SK-N-SH (cell line): ENCODE measurements around the gene PIK3R5.

Experiments
- POLR2AphosphoS5 ChIP-seq: IDR thresholded peaks from 2 replicates; pipeline ENCODE4 v1.6.1; 2012; ENCODE audit warnings: low read depth, low read length
- YY1 ChIP-seq: IDR thresholded peaks from 2 replicates; pipeline ENCODE4 v1.4.0; 2012; ENCODE audit warnings: low read depth, mild to moderate bottlenecking

- TF ChIP-seq YY1 (no peak), POLR2AphosphoS5 (no peak)
These were observed 20.8 kb upstream of the PIK3R5 start for GRCh38 chr17:8986295-8986694.
